ENCODE results near the gene RSKR.
"Not testable (repeated sequence)": the region's sequence is repeated elsewhere in the genome, so short reads cannot be mapped to it uniquely, and the experiment has no call there.

RSKR gene, protein sequence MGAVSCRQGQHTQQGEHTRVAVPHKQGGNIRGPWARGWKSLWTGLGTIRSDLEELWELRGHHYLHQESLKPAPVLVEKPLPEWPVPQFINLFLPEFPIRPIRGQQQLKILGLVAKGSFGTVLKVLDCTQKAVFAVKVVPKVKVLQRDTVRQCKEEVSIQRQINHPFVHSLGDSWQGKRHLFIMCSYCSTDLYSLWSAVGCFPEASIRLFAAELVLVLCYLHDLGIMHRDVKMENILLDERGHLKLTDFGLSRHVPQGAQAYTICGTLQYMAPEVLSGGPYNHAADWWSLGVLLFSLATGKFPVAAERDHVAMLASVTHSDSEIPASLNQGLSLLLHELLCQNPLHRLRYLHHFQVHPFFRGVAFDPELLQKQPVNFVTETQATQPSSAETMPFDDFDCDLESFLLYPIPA

DNA sequence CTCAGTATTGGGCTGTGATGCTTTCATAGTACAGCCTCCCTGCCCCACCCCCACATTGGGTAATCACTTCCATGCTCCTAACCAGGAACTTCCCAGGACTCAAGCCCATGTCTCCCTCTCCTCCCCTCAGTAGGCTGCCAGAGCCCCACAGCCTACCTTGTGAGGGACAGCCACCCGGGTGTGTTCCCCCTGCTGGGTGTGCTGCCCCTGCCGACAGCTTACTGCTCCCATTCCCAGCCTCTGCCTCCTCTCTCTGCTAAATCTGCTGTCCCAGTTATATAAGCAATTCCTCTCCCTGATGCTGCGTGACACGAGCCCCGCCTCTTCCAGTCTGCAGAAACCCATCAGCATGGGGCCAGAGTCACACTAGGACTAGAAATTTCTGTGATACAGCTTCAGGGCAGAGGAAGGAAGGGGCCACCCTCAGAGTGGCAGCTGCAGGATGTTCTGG lies at the start of gene RSKR:
TSS of gene RSKR (minus strand) at position 255 of the 451 bp plus-strand sequence. CDS start at position 231, 24 bp downstream.
- no peak for DNase-seq

DNA sequence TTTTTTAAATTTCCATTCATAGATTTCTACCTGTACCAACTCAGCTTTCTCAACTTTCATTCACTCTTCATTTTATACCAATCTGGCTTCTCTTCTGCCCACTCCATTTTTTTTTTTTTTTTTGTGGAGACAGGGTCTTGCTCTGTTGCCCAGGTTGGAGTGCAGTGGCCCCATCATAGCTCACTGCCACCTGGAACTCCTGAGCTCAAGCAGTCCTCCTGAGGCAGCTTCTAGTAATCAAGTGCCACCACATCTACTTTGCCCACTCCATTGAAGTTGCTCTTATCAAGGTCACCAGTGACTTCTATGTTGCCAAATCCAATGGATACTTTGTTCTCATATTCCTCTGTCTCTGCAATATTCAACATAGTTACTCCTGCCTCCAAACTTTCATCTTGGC lies 49.7 kb upstream of the RSKR start:
- DNase-seq, result no peak

- peak; percentile 31 for DNase-seq
Observed at GRCh38 chr17:28662527-28662829, 48.5 kb upstream of the RSKR start.

- peak; percentile 86 for DNase-seq
Observed at GRCh38 chr17:28661635-28662526, 47.9 kb upstream of the RSKR start, which contains the start of the genes SDF2 and SUPT6H. SDF2 (minus strand) TSS chr17:28661906; CDS start chr17:28661876, 30 bp downstream. SUPT6H (plus strand) TSS chr17:28662205; CDS start chr17:28673402, 11,197 bp downstream.

DNA sequence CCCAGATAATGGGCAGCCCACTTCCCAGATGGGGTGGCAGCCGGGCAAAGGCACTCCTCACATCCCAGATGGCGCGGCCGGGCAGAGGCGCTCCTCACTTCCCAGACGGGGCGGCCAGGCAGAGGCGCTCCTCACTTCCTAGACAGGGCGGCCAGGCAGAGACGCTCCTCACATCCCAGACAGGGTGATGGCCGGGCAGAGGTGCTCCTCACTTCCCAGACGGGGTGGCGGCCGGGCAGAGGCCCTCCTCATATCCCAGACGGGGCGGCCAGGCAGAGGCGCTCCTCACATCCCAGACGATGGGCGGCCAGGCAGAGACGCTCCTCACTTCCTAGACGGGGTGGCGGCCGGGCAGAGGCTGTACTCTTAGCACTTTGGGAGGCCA lies 45.5 kb upstream of the RSKR start:
- not testable (repeated sequence) for DNase-seq

GRCh38 chr17:28658766-28659496 lies 44.9 kb upstream of the RSKR start:
- not testable (repeated sequence) for DNase-seq

GRCh38 chr17:28658342-28658741 lies 44.4 kb upstream of the RSKR start:
- not testable (repeated sequence) for DNase-seq

- no peak for DNase-seq
Observed at GRCh38 chr17:28657756-28658155, 43.8 kb upstream of the RSKR start.

- DNase-seq, result no peak
Observed at GRCh38 chr17:28655160-28655559, 41.2 kb upstream of the RSKR start.

DNA sequence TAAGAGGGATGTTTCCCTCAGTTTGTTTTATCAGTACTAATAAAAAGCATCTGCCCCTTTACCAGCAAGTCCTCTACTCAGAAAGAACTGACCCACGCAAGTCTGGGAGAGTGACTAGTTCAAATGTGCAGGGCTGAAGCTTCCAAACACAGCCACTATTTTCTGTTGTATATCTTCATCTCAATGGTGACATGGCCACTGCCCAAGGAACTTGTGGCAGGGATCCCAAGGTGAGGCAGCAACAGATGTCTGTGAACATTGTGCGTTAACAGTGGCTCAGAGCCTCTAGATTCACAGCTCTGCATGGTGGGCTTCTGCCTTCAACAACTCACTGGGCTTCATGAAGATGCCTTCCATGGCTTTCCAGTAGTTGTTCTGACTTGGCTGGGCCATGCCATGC lies 34.7 kb upstream of the RSKR start:
- DNase-seq, result no peak

- no peak for DNase-seq
Observed at GRCh38 chr17:28646039-28646754, 32.2 kb upstream of the RSKR start.

- no peak for DNase-seq
Observed at GRCh38 chr17:28645576-28645939, 31.6 kb upstream of the RSKR start.

DNA sequence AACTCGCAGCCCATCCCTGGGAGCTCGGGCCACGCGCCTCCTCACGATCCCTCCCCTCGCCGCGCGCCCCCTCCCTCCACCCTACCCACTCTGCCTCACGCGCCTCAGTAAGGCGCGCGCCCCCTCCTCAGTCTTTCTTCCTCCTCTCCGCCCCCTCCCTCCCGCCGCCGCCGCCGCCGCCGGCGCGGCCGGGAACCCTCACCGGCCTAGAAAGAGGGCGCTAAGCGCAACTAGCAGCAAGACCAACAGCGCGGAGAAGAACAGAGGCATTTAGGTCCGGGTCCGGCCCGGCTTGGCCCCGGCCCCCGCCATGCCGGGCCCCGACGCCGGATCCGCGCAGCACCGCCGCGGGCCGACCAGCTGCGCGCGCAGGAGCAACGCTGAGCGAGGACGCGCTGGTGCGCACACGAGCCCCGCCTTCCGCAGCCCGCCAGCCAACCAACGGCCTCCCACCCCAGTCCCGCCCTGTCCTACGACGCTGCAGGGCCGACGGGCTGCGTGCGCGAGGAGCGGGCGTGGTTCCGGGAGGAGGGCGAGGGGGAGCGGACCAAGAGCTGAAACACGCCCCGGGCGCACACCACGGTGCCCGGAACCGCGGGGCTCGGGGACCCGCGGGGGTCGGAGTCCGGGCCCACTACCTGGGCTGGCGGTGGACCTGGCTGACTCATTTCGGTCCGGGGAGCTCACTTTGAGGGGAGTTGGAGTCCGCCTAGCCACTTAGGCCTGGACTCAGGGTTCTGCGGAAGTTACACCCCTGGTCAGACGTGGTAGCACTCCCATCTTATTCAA lies 31.0 kb upstream of the RSKR start, which contains the start of gene BLTP2:
TSS of gene BLTP2 (minus strand) at position 372 of the 789 bp plus-strand sequence. CDS start at position 270, 102 bp downstream.
- peak; percentile 94 for DNase-seq

GRCh38 chr17:28643983-28644786 lies 30.2 kb upstream of the RSKR start:
- DNase-seq, result peak; percentile 38

GRCh38 chr17:28641579-28641978 lies 27.6 kb upstream of the RSKR start:
- no peak for DNase-seq

- no peak for DNase-seq
Observed at GRCh38 chr17:28635506-28635905, 21.5 kb upstream of the RSKR start.

GRCh38 chr17:28634206-28634865 lies 20.4 kb upstream of the RSKR start:
- no peak for DNase-seq

DNA sequence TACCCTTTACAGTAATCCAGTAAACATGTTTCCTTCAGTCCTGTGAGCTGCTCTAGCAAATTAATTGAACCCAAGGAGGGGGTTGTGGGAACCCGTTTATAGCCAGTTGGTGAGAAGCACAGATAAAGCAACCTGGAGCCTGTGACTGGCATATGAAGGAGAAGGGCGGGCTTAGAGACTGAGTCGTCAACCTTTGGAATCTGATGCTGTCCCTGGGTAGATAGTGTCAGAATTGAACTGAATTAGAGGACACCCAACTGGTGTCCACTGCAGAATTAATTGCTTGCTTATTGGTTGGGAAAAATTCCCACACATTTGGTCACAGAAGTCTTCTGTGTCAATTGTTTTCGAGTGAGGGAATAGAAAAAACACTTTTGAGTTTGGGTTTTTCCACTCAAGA lies 12.8 kb upstream of the RSKR start:
- DNase-seq, result no peak

- DNase-seq, result no peak
Observed at GRCh38 chr17:28624148-28624547, 10.2 kb upstream of the RSKR start.

- no peak for DNase-seq
Observed at GRCh38 chr17:28623696-28624095, 9.7 kb upstream of the RSKR start.
